TTC549 (cell line): Measurements from ENCODE around the gene CCDC197.

ENCODE experiments used
- FAIRE-seq: peaks from 2 replicates; lab custom pipeline; 2012; peaks lifted over from hg19 to GRCh38; lab: Jason Lieb, UNC

CCDC197 gene

GRCh38 chr14:94026173-94026888 lies 29.2 kb downstream of the CCDC197 start, which contains the start of gene OTUB2:
TSS of gene OTUB2 (plus strand) at chr14:94026340. CDS start at chr14:94026538, 198 bp downstream.
- FAIRE-seq, result peak; percentile 94

- no peak for FAIRE-seq
Observed at GRCh38 chr14:94026889-94027469, 29.9 kb downstream of the CCDC197 start.

- no peak for FAIRE-seq
Observed at GRCh38 chr14:94027566-94028449, 30.7 kb downstream of the CCDC197 start.

- no peak for FAIRE-seq
Observed at GRCh38 chr14:94028450-94028826, 31.3 kb downstream of the CCDC197 start.

- no peak for FAIRE-seq
Observed at GRCh38 chr14:94029265-94029664, 32.2 kb downstream of the CCDC197 start.

- no peak for FAIRE-seq
Observed at GRCh38 chr14:94029671-94030203, 32.6 kb downstream of the CCDC197 start.

GRCh38 chr14:94030571-94030970 lies 33.5 kb downstream of the CCDC197 start:
- no peak for FAIRE-seq

GRCh38 chr14:94031161-94031882 lies 34.2 kb downstream of the CCDC197 start:
- FAIRE-seq, result no peak

GRCh38 chr14:94031883-94032279 lies 34.8 kb downstream of the CCDC197 start:
- FAIRE-seq, result no peak

- no peak for FAIRE-seq
Observed at GRCh38 chr14:94034886-94035285, 37.8 kb downstream of the CCDC197 start.

GRCh38 chr14:94036313-94037167 lies 39.4 kb downstream of the CCDC197 start:
- FAIRE-seq, result no peak

GRCh38 chr14:94037954-94038353 lies 40.9 kb downstream of the CCDC197 start:
- FAIRE-seq, result no peak

GRCh38 chr14:94038510-94038909 lies 41.4 kb downstream of the CCDC197 start:
- no peak for FAIRE-seq

GRCh38 chr14:94038921-94039629 lies 42.0 kb downstream of the CCDC197 start:
- no peak for FAIRE-seq

GRCh38 chr14:94040247-94040646 lies 43.1 kb downstream of the CCDC197 start:
- no peak for FAIRE-seq

GRCh38 chr14:94040796-94041195 lies 43.7 kb downstream of the CCDC197 start:
- no peak for FAIRE-seq

- FAIRE-seq, result no peak
Observed at GRCh38 chr14:94041551-94042346, 44.6 kb downstream of the CCDC197 start.

- FAIRE-seq, result no peak
Observed at GRCh38 chr14:94042433-94043091, 45.5 kb downstream of the CCDC197 start.
